GM21825 (cell line): ENCODE data around the gene MSI1.

ENCODE experiments used
- ATAC-seq: cut with Tn5 transposase; IDR thresholded peaks from one replicate; pipeline ENCODE4 v1.9.1; 2021; ENCODE audit warnings: mild to moderate bottlenecking, moderate library complexity; ENCODE audit not compliant: unreplicated experiment

The MSI1 gene

DNA sequence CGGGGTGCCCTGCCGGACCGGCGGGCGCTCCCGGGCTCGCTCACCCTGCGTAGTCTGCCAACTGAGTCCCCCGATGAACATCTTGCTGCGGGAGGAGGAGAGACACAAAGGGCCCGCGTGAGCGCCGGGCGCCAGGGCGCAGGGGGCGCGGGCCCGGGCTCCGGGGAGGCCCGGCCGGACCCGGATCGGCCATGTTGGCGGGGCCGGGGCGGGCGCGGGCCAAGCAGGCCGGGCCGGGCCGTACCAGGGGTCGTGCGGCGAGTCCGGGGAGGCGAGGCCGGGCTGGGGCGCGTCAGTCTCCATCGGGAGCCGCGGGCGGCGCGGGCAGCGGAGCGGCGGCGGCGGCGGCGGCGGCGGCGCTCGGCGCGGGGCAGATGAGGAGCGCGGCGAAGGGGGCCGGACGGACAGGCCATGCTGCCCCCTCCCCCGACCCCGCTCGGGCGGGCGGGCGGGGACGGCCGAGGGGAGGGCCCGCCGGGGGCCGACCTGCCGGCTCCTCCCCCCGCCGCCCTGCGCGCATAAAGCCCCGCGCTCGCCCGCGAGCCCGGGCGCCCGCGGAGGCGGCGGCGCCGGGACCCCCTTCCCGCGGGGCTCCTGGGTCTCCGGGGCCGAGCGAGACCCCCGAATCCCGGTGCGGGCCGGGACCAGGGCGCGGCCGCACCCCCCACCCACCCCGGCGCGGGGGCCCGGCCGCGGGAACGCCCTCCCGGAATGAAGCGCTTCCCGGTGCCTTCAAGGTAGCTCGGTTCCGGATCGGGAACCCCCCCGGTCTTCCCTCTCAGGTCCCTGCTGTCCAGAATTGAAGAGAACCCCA, at the start of gene MSI1:
Gene MSI1 (minus strand): TSS at position 376 of the 814 bp plus-strand sequence. CDS start 73 bp downstream, at position 303.
- ATAC-seq: no peak

DNA sequence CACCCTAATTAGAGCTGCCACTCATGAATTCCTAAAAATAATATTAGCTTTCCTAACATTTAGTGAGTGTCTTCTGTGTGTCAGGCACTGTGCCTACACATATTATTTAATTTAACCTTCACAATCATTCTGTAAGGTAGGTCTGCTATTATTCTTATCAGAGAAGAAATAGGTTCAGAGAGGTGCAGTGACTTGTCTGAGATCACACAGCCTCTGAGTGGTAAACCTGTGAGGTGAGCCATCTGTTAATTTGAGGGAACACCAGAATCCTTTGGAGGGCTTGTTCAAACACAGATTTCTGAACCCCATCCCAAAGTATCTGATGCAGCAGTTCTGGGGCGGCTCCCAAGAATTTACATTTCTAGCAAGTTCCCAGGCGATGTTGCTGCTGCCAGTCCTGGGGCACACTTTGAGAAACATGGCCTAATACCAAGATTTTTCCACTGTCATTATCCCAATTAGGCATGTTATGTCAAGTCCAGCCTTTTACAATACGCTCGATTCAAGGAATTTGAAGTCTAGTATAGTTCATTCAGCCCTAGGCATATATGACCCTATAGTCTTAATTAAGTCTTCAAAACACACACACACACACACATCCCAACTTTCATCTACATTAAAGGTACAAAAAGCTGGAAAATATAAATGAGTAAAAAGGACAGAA, 49.1 kb upstream of the MSI1 start:
- no peak for ATAC-seq

DNA sequence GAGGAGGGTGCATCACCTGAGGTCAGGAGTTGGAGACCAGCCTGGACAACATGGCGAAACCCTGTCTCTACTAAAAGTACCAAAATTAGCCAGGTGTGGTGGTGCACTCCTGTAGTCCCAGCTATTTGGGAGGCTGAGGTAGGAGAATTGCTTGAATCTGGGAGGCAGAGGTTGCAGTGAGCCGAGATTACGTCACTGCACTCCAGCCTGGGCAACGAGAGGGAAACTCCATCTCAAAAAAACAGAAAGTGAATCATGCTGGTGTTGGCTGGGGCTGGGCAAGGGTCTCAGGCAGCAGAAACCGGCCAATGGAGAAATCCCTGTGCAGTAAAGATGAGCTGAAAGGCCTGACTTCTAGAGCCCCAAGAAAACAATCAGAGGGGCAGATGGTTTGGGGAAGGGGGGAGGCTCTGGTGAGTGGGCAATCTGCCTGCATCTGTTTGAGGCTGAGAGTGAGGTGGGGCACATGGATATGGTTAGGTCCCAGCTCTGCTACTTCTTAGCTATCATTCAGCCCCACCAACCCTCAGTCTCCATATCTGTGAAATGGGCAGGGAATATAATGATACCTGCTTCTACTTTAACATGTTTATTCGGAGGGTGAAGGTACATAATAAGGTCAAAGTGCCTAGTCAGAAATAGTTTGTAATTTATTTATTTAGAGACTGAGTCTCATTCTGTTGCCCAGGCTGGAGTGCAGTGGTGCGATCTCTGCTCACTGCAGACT, 47.7 kb upstream of the MSI1 start:
- ATAC-seq: no peak

DNA sequence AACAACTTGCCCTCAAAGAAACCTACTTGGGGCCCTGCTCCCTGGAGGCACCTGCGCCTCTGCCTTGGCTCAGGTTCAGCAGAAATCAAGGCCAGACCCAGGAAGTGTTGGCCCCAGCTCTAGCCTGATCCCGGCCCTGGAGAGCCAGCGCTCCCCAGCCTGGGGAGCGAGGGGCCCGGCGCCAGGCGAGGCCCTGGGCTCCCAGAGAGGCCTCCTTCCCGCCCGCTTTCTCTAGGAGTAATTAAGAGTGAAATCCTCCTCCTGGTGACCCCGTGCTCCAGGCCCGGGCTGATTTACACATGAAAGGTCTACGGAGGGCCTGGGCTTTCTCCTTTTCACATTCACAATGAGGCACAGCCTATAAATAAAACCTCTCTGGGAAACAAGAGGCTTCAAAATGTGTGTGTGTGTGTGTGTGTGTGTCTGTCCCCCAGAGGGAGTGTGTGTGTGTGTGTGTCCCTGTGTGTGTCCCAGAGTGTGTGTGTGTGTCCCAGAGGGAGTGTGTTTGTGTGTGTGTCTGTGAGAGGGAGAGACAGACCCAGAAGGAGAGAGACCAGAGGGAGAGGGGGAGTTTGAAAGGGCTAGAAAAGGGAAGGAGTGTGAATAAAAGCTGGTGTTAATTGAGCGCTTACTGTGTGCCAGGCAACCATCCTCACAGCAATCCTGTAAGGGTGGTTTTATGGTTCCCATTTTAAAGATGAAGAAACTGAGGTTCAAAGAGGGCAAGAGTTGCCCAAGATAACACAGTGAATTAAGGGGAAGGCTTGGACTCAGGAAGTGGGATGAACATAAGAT, 45.1 kb upstream of the MSI1 start:
- ATAC-seq: no peak

DNA sequence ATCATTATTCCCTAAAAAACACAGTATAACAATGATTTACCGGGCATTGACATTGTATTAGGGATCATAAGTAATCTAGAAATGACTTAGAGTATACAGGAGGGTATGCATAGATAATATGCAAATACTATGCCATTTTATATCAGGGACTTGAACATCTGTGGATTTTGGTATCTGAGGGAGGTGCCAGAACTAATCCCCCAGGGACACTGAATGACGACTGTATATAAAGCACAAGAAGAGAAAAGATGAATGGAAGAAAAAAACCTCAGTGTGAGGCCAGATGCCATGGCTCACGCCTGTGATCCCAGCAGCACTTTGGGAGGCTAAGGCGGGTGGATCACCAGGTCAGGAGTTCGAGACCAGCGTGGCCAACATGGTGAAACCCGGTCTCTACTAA, 43.5 kb upstream of the MSI1 start:
- no peak for ATAC-seq

DNA sequence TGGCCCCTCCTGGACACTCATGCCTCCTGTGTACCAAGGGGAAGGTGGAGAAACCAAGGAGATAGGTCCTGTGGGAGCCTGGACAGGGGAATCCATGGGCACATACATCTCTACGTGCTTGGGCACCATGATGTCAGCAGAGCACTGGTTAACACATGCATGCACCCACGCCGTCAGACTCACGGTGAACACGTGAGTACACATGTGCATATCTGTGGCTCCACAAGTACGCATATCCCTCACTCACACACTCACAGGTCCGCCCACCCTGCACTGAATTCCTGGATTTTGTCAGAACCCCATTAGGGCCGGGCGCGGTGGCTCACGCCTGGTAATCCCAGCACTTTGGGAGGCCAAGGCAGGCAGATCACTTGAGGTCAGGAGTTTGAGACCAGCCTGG, 39.8 kb upstream of the MSI1 start:
- ATAC-seq: no peak

DNA sequence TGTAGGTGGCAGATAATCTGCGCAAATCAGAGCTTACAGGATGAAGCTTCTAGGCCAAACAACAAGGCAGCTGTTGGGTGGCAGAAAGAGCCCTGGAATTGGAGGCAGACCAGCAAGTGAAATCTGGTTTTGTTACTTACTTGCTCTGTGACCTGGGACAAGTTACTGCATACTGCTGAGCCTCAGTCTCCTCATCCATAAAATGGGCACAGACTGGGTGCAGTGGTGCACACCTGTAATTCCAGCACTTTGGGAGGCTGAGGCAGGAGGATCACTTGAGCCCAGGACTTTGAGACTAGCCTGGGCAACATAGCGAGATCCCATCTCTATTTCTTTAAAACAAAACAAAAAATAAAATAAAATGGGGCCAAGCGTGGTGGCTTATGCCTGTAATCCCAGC, 37.6 kb upstream of the MSI1 start:
- no peak for ATAC-seq

DNA sequence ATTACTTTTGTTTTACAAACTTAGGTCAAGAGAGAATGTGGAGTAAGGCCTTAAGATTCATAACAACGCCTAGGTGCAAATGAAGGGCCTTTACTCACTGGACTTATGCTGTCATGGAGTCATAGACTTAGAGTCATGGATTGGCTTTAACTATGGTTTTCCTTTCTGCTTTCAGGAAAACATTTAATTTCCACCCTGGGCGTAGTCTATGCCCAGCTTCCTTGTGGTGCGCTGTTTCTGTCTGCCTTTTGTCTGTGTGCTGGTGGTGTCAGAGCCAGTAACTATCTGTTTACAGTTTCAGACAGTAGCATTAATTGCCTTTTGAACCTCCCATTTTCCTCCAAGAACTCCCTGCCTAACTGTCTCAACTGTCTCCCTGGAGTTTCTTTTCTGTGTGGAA, 37.1 kb upstream of the MSI1 start:
- ATAC-seq: no peak

DNA sequence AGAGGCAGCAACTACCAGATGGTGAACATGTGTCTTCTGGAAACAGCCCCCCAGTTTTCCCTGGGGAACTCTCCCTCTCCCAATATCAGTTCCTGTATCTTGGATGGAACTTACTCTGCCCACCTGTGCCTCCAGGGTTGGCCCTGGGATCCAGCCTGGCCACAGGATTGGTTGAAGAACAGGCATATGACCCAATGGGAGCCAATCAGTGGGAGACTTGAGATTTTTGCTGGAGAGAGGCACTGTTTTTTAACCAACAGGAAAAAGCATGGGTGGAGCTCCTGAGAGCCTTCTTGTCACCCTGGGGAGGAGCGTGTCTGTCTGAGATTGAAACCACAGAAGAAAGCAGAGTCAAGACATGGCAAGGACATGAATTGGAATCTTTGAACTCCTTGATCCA, 35.3 kb upstream of the MSI1 start:
- no peak for ATAC-seq

DNA sequence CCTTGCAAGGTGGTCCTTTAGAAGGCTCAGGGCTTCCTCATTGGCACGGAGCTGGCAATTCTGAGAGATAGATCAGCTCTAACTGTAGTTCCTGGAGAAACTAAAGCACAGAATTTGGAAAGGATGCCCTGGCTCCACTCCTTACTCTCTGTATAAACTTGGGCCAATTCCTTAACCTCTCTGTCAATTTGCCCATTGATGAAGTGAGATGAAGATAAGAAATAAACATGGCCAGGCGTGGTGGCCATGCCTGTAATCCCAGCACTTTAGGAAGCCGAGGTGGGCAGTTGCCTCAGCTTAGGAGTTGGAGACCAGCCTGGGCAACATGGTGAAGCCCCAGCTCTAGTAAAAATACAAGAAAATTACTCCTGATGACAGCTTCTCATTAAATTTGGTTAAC, 34.9 kb upstream of the MSI1 start:
- ATAC-seq: no peak

DNA sequence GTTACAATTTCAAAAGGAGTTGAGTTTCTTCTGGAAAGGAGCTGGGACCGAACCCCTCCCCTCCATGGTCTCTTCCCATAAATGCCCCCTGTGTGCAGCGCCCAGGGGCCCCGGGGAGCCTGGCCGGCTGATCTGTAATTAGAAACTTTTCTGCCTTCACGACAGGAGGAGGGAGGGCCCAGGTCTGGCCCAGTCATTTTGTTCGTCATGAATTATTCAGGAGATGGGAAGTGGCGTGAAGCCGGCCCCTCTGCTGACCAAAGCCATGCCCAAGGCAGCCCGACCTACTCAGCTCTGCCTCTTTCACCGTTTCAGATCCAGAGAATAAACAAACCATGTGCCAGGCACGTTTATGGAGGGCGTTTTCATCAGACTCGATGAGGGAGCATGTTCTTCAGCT, 33.3 kb upstream of the MSI1 start:
- ATAC-seq: no peak

DNA sequence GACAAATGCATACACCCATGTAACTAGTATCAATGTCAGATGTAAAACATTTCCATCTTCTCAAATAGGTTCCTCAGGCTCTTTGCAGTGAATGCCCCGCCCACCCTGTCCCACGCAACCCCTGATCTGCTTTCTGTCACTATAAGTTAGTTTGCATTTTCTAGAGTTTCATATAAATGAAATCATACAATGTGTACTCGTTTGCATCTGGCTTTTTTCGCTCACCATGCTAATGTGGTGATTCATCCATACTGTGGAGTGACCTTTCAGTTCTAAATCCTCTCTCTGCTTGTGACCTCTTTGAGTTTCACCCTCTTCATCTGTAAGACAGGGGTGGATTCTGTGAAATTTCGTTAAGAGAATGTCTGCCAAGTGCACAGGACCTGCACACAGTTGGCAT, 30.6 kb upstream of the MSI1 start:
- ATAC-seq: no peak

DNA sequence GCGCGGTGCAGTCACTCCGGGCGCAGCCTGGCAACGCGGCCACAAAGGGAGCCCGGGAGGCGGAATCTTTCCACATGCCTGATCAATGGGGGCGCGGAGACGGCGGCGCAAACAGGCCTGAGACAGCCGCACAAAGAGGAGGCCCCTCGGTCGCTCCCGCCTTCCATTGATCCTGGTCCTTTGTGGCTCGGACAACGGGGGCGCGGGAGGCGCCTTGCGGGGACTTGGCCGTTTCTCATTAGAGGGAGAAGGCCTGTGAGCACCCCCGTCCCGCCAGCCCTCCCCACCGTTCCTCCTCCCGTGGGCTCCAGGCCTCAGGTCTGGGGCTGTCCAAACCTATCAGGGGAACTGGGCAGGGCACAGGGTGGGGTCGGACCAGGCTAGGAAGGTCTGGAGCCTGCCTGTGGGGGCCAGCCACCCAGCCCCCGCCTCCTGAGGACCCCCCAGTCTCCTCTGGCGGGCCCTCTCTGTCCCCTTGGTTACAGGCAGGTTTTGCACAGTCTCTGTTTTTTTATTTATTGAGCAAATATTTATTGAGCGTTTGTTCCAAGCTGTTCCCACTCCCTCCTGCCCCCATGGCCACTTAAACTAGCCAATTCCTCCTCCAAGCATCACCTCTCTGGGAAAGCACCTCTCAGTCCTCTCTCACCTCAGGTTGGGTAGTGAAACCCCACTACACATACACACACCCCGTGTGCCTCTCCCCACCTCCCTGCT, 29.0 kb upstream of the MSI1 start:
- no peak for ATAC-seq

DNA sequence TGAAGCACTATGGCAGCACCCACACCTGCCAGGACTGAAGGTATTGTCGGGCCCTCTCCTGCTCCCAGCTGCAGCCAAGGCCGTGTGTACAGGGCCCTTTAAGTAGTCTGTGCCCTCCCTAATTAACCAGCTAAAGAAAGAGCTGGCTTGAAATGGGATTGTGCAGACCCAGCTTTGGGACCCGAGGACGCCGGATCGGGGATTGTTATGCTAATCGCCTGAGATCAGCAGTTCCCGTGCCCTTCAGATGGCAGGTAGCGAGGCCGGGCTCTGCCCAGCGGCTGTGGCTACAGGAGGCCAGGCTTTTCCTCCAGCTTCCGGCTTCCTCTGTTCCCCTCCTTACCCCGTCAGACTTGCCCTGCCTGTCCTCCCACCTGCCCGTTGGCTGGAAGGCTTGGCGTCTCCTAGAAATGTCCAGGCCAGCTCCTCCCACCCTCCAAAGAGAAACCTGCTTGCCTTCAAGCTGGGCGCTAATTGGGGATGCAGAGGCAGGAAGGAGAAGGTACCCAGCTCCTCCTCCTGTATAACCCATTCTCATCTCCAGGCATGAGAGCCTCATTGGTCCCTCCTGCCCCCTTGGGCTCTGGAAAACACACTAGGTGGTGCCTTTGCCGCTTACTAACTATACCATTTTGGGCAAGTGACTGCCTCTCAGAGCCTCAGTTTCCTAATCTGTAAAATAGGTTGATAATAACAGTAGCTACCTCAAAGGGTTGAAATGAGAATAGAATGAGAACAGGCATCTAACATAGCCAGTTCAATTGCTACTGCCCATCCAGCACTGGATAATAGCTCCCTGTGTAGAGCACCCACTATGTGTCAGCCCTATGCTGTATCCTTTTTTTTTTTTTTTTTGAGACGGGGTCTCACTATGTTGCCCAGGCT, 25.8 kb upstream of the MSI1 start:
- ATAC-seq: no peak

DNA sequence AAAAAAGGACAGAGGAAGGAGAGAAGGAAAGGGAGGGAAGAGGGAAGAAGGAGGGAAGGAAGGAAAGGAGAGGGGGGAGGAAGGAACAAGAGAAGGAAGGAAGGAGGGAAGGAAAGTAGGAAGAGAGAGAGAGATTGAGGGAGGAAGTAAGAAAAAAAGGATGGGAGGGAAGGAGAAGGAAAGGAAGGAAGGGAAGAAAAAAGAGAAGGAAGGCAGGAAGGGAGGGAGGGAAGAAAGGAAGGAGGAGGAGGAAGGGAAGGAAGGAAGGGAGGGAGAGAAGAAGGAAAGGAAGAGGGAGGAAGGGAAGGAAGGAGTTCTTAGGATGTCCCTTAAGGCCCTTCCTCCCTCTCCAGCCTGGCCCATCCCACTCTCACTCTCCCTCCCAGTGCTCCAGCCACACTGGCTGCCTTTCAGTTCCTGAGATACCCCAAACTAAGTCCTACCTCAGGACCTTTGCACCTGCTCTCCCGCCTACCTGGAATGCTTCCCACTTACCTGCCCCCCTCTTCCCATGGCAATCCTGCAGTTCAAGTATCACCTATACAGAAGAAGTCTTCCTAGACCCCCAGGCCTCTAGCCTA, 21.7 kb upstream of the MSI1 start:
- ATAC-seq: no peak

DNA sequence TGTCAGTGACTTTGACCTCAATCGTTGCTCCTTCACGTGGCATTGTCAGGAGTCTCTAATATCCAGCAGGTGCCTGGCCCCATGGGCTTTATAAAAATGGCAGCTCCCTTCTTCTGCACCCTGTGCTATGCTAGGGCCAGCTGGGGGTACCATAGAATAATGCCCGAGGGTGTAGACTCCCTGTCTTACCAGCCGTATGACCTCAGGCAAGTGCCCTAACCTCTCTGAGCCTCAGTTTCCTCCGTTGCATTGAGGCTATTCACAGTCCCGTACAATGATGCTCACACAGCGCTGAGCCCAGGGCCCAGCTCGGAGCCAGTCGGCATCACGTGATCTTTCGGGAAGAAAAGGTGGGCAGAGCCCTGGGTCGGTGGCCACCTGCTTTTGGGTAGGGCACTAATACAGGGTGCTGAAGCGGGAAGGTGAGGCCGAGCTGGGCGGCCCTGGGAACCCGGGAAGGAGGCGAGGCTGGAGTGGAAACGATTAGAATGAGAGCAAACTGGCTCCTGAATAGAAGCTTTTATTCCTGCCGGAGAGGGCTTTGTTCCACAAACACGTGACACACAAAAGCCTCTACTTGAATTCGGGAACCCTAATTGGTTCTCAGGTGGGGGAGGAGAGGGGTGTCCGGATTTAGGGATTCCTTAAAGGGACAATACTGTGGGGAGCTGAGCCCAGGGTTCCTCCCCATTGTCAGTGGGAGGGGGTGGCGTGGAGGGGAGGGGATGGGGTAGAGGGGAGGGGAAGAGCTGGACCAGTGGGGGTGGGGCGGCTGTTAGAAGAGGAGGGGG, 19.9 kb upstream of the MSI1 start:
- no peak for ATAC-seq

DNA sequence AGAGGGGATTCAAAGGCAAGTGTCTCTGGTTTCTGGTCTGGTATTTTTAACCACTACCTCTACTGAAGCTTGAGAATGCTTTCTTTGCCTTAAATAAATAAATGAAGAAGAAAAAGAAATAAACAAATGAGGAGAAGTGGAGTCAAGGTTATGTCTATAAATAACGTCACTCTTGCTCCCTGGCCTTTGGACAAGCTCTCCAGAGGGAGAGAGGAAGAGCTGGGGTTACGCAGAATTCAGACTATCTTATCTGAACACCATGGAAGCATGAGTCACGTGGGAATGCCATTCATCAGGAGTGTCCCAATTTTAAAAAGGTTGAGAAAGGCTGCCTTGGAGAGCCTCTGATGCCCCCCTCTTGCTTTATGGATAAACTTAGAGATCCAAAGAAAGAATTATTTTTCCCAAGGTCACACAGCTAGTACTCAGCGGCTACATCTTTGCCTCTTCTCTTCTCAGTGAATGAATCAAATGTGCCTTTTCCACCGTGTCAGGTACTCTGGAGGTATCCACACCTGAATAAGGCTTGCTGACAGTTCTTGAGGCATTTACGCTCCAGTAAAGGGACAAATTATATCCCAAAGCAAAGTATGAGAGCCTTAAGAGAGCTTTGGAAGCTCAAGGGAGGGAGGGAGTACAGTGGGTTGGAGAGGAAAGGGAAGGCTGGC, 12.9 kb upstream of the MSI1 start:
- no peak for ATAC-seq

DNA sequence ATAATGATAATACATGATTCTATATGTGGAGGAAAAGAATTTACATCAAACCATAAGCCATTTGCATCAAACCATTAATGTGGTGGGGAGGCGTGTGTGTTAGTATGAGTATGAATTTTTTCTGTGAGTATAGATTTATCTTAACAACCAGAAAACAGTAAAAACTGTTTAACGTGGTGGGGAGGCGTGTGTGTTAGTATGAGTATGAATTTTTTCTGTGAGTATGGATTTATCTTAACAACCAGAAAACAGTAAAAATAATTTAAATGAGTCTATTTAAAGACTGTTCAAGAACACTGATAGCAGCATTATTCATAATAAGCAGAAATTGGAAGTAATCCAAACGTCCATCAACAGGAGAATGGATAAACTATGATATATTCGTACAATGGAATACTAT, 9.1 kb upstream of the MSI1 start:
- ATAC-seq: no peak
